SW480 (cell line): ENCODE data around the gene MAP1LC3B2.

ENCODE experiments used
- DNase-seq: peaks from one replicate; pipeline ENCODE4 v3.0.0-alpha.2; 2016; ENCODE audit warnings: low spot score

The MAP1LC3B2 gene

GRCh38 chr12:116615141-116615861, 56.1 kb downstream of the MAP1LC3B2 start:
- DNase-seq, result no peak

GRCh38 chr12:116616536-116617248, 57.5 kb downstream of the MAP1LC3B2 start:
- DNase-seq, result no peak

- no peak for DNase-seq
These were observed 60.1 kb downstream of the MAP1LC3B2 start for GRCh38 chr12:116619246-116619645.

GRCh38 chr12:116620124-116620491, 60.9 kb downstream of the MAP1LC3B2 start:
- DNase-seq, result peak; percentile 70

GRCh38 chr12:116620492-116621191, 61.5 kb downstream of the MAP1LC3B2 start:
- no peak for DNase-seq

GRCh38 chr12:116621194-116621593, 62.0 kb downstream of the MAP1LC3B2 start:
- no peak for DNase-seq

GRCh38 chr12:116624516-116624915, 65.3 kb downstream of the MAP1LC3B2 start:
- peak; percentile 71 for DNase-seq

GRCh38 chr12:116626153-116626552, 67.0 kb downstream of the MAP1LC3B2 start:
- DNase-seq, result no peak
